ENCODE results near the gene IQCK.

IQCK gene

DNA sequence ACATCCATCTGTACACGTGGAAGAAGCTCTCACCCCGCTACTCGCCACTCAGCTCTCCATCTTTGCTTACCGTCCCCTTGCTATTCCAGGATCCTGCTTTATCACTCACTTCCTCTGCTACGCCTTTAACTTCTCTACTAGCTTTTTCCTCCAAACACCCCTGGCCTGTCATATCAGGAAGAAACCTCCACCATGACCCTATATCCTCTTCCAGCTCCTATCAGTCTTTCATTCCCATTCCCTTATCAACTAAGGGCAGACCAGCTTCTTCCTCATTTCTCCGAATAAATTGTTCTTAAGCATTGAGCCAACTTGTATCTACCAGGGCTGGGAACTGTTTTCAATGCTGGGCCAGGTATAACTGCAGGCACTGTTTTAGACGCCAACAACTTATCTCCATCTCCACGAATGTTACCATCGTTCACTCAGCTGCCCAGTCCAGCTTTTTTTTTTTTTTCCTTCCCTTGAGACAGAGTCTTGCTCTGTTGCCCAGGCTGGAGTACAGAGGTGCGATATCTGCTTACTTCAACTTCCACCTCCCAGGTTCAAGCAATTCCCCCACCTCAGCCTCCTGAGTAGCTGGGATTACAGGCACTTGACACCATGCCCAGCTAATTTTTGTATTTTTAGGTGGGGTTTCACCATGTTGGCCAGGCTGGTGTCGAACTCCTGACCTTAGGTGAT lies 4.3 kb downstream of the IQCK start:
- DNase-seq: no peak

DNA sequence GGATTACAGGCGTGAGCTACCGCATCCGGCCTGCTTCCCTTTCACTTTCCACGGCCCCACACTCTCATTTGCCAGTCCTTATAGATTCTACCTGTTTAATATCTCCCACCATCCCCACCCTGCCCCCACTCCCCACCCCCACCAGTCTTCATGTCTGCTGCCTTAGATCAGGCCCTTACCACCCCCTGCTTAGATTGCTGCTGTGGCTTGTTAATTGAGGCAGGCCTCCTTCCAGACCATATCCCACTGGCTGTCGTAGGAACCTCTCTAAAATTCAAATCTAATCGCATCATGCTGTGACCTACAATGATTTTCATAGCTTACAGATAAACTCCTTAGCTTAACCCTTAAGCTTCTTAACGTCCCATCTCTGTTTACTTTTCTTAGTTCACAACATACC lies 4.9 kb downstream of the IQCK start:
- no peak for DNase-seq

DNA sequence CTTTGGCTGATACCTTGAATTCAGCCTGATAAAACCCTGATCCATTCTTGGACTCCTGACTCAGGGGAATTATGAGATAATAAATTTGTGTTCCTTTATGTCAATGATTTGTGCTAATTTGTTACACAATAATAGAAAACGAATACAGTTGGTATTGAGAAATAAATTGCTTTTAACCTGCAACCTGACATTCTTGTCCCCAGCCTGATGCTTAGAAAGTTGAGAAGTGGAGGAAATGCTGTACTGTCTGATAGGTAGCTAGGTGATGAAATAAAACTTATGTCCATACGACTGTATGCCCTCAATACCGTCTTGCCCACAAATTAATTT lies 10.5 kb downstream of the IQCK start:
- DNase-seq: no peak

DNA sequence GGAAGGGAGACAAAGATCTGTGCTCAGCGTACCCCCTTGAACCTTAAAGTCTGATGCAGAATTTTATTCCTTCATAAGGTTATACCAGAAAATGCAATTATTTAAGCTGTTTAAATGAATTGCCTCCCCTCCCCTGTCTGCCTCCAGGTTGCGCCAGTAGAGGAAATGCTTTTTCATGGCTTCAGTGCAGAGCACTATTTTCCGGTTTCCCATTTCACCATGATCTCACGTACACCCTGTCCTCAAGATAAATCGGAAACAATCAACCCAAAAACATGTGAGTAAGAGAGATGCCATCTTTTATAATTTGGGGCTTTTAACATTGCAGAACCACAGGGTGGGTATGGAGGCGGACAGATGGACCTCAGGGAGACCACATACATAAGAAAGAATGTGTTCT lies 15.5 kb downstream of the IQCK start:
- no peak for DNase-seq

DNA sequence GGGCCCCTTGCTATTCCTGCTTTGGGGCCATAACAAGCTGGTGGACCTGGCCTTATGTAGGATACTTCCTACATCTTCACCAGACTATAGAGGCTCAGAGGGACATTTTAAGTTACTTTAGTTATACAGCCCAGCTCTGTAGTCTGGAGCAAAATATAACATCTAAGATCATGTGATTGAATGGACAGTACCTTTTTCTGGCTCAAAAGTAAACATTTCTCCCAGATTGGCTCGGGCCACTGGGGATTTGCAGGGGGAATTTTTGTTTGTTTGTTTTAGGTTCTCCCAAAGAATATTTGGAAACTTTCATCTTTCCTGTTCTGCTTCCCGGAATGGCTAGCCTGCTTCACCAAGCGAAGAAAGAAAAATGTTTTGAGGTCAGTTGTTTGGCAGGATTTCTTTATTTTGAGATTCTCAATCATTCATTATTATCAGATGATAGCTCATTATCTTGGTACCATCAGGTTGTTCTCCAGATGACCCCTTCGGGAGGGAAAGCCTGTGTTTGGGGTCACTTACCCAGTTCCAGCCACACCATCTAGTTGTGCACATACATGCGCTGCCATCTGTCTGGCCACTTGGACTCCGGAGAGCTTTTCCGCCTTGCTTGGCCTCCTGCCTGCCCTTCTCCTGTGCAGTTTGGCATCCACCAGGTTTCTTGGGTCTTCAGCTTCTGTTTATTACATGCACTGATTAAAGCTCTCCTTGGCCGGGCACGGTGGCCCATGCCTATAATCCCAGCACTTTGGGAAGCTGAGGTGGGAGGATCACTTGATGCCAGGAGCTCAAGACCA lies 17.2 kb downstream of the IQCK start:
- DNase-seq: no peak

DNA sequence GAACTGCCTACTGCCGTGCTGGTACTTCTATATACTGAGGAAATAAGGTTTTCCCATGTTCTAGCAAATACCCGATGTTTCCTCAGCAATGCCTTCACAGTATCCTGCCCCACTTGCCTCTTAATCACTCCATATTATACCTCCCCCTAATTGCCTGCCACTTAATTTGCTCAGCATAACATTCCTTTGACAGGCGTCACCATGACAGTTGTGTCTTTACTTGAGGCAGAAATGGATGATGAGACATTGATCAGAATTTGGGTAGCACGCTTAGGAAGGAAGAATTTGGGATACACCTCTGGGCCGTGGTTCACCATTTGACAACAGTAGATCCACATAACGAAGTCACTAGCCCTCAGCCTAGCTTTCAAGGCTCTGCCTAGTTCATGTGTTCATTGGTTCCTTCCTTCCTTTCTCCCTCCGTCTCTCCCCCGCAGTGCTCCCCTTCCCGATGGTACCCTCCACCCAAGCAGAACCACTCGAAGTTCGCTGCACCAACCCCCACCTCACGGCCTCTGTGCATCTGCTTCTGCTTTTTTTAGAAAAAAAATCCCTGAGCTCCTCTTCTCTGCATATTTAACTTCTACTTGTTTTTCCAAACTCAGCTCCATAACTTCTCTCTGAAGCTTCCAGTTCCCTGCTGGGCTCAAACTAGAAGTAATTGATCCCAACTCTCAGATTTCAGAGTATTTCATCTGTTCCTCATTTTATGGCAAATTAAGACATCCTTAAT lies 19.4 kb downstream of the IQCK start:
- no peak for DNase-seq

DNA sequence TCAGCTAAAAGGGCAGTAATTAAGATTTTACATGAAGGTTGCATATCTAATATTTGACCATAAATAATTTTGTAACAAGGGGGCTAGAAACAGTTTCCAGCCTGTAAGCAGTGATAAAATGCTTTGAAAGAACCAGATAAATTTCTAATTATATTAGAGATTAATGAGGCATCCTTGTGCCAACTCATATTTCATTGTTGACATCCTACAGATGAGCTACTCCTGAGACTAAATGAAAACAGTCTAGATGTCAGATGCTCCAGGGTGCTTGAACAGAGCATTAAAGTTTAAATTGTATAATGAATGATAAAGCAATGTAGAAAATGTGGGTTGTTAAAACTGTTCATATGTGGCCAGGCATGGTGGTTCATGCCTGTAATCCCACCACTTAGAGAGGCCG lies 23.3 kb downstream of the IQCK start:
- no peak for DNase-seq

DNA sequence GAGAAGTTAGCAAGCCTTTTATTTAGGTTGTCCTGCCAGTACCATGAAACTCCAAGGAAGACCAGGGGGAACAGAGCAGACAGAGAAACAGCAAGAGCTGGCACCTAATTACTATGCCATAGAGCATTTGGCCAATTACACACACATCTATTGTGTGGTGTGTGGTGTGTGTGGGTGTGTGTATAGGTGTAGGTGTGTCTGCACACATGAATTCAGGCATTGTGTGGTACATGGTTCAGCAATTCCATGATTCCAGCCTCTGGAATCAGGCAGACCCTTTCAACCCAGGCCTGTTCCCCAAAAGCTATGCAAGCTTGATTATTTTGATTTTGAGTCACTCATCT lies 25.7 kb downstream of the IQCK start:
- no peak for DNase-seq

DNA sequence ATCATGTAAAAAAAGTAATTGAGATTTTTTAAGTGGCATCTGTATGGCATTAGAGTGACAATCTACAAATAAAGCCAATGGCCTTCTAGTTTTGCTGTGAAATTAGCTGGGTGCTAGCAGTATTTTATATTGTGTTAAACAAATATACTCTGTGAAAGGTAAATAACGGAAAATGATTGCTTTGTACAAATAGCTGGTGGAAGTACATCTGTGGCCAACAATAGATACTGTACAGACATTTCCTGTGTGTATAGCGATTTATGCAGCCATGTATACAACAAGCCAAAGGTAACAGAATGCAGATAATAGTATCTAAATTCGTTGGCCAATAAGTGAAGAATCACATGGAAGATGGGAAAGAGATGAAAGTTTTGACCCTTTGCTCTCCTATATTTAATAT lies 26.6 kb downstream of the IQCK start:
- DNase-seq: no peak

DNA sequence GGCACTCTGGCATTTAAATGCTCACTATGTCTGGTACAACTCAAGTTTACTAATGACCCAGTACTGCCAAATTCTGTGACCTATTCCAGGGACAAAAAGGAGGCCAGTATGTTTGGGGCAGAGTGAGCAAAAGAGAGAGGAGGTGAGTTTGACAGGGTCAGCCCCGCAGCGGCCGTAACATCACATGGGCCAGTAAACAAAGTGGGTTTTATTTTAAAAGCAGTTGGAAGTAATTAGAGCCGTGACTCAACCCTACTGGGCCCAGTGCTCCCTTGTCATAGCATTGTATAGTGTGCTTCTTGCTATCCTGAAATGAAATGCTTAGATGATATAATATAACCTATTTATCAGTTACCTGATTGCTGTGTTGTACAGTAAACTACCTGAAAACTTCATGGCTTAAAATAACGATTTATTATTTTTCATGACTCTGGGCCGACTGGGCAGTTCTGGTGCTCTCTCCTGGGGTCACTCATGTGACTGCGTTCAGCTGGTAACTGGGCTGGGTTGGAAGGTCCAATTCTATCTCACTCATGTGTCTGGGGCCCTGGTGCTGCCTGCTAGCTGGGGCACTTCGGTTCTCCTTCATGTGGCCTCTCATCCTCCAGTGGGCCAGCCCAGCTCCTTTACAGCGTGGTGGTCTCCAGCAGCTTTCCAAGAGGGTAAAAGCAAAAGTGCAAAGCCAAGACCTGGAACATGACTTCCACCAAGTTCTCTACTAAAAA lies 27.4 kb downstream of the IQCK start:
- no peak for DNase-seq

DNA sequence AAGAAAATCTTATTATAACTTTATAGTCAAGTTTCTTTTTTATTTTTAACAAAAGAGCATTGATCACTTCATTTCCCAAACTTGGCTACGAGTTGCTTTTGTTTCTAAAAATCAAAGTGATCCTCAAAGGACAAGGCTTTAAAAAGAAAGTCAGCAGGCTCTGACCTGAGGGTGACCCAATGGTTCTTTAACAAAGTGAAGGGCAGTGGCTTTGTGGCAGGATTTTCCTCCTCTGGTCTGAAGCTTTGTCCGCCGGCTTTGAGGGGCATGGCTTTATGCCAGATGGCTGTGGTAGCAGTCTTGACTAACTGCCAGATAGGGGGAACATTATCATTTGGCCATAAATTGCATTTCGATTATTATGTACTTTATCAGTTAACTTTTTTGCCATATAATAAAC lies 28.5 kb downstream of the IQCK start:
- no peak for DNase-seq

DNA sequence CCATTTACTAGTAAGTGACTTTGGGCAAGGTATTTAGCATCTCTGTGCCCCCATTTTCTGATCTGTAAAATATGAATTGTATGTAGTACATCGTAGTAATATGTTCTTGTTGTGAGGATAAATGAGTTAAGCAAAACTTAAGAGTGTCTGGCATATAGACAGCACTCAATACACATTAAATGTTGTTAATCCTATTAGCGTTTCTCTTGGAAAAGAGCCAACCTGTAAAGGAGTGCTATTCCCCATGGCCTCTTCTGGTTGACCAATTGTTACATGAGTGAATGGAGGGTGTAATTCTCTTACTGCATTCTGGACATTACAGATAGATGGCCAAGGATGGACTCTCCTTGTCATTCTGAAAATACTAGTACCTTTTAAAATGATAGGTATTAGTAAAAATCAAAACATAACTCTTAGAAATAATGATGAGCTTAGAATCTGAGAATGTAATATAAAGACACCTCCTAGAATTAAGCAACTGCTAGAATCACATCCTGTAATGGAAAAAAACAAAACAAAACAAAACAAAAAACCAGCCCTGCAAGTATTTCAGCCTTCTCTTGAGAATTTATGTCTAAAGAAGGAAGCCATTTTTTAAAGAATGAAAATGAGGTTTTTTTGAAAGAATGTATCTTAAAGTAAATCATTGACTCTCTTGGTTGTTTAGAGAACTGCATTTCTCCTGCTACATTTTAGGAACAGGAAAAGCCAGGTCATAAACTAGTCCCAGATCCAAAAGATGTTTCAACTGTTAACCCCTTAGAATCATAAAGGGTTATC lies 30.5 kb downstream of the IQCK start:
- no peak for DNase-seq

DNA sequence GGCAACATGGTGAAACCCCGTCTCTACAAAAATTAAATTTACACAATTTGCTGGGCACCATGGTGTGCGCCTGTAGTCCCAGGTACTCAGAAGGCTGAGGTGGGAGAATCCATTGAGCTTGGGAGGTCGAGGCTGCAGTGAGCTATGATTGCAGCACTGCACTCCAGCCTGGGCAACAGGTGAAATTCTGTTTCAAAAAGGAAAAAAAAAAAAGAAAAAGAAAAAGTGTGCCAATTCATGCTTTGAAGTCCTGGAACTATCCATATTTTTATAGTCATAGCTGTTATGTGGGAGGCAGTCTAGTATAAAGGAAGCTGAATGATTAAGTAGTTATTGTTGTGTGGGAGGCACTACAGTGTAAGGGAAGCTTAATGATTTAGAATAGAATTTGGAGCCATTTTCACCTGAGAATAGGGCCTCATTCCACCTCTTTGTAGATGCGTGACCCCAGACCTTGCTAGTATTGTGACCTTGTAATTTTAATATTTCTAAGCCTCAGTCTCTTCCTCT lies 31.6 kb downstream of the IQCK start:
- DNase-seq: no peak

DNA sequence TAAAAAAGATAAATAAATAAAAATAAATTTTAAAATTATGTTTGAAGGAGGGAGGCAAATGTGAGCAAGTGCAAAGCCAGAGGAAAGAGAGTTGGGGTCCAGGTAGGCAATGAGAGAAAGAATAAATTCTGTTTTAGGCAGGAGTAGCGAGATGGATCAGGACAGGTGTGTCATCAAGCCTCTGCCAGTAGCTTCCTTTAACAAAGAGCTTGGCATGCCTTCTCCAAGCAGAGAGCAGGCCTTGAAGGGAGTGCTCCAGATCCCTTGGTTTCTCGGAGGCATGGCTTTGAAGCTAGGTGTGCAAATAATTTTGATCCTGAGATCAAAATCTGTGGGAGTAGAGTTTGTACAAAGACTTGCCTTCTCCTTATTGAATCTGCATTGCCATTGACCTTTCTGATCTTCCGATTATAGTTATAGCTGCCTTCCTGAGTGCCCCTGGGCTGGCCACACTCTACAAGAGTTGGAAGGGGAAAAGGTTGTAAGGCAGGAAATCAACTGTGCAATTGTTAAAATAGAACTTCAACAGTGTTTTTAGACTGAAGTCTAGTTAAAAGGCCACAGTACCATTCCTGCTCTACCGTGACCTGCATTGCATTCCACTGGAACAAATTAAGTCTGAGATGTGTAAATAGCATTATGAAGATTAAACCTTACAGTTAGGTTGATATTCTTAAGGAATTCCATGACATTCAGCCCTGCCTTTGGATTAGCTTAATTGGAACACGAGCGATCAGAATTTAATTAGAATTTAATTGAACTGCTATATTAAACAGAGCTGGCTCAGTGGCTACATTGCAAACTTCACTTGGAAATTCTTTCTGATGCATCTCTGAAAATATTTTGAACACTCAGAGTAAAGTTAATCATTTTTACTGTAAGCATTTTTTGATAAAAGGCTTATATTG lies 33.7 kb downstream of the IQCK start:
- DNase-seq: no peak

DNA sequence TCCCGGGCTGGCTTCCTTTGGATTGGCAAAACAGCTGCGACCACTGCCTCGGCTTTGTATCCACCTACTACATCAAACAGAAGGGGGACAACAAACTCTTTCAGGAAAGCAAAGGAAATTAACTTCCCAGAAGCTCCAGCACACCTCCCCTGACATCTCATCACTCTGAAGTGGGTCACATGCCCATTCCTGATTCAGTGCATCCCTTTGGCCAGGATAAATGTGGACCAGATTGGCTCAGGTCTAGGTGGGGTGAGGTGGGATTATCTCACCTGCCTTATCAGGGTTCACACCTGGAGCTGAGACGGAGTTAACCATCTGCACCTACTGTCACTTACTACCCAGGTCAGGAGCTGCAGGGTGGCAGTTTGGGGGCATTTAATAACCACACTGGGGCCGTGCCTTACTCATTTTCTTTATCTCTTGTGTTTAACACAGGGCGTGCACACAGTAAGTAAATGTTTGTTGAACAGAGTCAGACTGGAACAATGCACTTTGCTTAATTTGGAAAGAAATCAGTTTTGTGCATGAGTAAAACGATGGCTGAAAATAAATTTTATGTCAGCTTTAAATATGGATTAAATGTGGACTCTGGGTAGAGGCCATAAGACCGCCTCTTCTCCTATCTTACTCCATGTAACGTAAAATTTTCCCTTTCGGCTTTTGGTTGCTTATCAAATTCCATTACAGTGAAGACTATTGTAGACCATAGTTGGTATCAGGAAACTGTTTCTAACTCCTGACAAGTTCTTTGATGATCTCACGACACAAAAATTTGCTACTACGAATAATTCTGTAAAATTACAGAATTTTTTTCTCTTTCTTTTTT lies 36.0 kb downstream of the IQCK start:
- DNase-seq: no peak

DNA sequence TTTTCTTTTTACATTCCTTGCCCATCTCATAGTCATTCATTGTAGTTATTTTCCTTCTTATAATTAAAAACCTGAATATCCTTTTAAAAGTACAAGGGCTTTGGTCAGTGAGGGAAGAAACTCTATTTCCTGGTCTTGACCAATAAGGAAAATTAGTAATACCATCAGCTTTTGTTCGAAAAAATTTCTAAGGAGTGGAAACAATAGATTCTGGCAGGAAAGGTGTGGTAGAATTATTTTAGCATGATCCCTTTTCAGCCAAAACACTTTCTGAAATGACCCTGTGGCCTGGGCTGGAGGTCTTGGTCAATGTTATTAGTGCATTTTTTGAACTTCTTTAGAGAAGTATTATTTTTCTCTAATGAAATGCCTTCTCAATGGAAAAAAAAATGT lies 36.6 kb downstream of the IQCK start:
- DNase-seq: no peak

DNA sequence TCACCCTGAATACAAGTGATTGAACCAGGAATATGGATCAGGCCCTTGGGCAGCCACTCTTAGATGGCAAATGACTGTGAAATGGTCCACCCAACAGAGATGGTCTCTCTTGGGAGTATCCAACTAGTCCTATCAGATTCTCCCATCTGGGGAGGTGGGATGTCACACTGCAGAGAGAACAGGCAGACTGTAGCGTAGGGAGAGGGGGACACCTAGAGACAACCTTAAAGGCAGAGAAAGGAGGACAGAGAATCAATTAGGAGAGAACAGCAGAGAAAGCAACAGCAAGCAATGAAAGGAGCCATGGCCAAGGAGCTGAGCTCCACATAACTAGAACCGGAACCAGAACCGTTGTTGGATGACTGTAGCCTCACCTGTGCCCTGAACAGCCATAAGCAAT lies 37.2 kb downstream of the IQCK start:
- no peak for DNase-seq

DNA sequence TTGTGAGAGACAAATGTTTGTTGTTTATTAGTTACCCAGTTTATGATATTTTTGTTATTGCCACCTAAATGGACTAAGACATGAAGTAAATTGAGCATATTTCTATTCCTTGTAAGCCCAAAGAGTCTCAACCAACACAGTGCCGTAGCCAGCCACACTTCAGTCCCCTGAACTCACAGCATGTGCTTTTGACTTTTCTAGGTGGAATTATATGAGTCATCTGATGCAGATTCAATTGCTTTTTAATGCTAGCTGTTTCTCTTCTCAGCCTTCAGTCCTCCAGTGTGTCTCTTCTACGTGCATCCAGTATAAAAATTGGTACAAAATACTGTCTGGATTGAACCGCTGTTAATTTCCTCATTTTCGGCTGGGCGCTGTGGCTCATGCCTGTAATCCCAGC lies 39.0 kb downstream of the IQCK start:
- no peak for DNase-seq

DNA sequence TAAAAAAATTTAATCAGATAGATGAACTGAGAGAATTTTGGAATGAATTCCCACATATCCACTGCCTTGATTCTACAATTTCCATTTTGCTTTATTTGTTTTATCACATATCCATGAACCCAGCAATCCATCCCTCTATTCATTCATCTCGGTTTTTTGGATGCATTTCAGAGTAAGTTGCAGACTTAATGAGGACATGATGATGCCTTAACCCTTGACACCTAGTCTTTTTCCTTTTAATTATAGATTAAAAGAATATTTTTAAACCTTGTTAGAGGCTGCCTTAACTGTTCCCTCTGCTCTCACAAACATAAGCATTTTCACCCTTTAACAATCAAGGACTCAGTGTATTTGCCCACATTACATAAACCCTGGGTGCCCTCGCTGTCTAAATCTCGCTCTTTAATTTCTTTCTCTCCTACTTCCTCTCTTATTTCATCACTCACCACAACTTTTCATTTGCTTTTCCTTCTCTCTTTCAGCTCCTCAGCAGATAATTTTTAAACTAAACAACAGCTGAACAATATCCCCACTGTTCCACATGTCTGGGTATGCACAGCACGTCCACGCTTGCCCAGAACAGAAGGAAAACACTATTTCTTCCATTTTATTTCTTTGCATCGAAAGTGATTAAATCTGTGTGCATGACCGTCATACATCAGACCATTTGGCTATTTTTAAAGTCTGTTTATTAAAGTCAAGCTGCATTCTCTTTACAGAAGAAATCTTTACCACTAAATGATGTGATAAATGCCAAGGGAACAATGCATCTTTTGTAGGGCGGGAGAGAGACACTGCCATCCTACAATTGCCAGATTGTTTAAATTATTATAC lies 39.9 kb downstream of the IQCK start:
- DNase-seq: no peak

Data from CD4-positive, alpha-beta T cell treated with Interleukin-15 for 1 hour (primary cell).